GM12878 (cell line): ENCODE data around the gene SEC24C. TPM values are rescaled to one million over a fixed set of nuclear protein-coding genes. Genes with fewer than 3 reads are reported as not detected.

ENCODE experiments used
- BHLHE40 ChIP-seq, 2 experiments: fragments of 450-650 bp in 1 of 2; IDR thresholded peaks; 2 replicates each; pipeline ENCODE4 v1.6.1; 2011 to 2017; ENCODE audit warnings: low read depth in 2 of 2, borderline replicate concordance in 1 of 2, improper control_type of control experiment in 1 of 2, low read length in 1 of 2, mild to moderate bottlenecking in 1 of 2
- IKZF2 ChIP-seq, 2 experiments: fragments of 450-650 bp; IDR thresholded peaks; 2 replicates each; pipeline ENCODE4 v1.6.1; 2017; ENCODE audit warnings: mild to moderate bottlenecking in 2 of 2, moderate library complexity in 2 of 2
- IRF4 ChIP-seq: IDR thresholded peaks from 2 replicates; pipeline ENCODE4 v1.6.1; 2011; ENCODE audit warnings: low read depth, low read length
- MLLT1 ChIP-seq: fragments of 450-650 bp; IDR thresholded peaks from 2 replicates; pipeline ENCODE4 v1.6.1; 2016; ENCODE audit warnings: mild to moderate bottlenecking
- NBN ChIP-seq: fragments of 450-650 bp; IDR thresholded peaks from 2 replicates; pipeline ENCODE4 v1.6.1; 2016
- PAX8 ChIP-seq: fragments of 450-650 bp; IDR thresholded peaks from 2 replicates; pipeline ENCODE4 v1.6.1; 2017; ENCODE audit warnings: mild to moderate bottlenecking, moderate library complexity
- PKNOX1 ChIP-seq: fragments of 450-650 bp; IDR thresholded peaks from 2 replicates; pipeline ENCODE4 v1.6.1; 2016; ENCODE audit warnings: mild to moderate bottlenecking
- PRDM15 ChIP-seq: fragments of 450-650 bp; formaldehyde crosslinking; IDR thresholded peaks from 2 replicates; pipeline ENCODE4 v1.4.0; 2020; ENCODE audit warnings: mild to moderate bottlenecking, moderate library complexity
- SKIL ChIP-seq: fragments of 450-650 bp; IDR thresholded peaks from 2 replicates; pipeline ENCODE4 v1.6.1; 2017; ENCODE audit warnings: mild to moderate bottlenecking, low read depth, inconsistent platforms; ENCODE audit not compliant: poor library complexity, severe bottlenecking
- SPI1 ChIP-seq: IDR thresholded peaks from 2 replicates; pipeline ENCODE4 v1.6.1; 2011; ENCODE audit warnings: low read depth, mild to moderate bottlenecking, low read length, moderate library complexity, borderline replicate concordance; ENCODE audit not compliant: insufficient read depth
- SRF ChIP-seq, 2 experiments: IDR thresholded peaks; 2 replicates each; pipeline ENCODE4 v1.6.1; 2011; ENCODE audit warnings: low read depth in 2 of 2, low read length in 2 of 2, mild to moderate bottlenecking in 1 of 2, moderate library complexity in 1 of 2
- TCF7 ChIP-seq: IDR thresholded peaks from 2 replicates; pipeline ENCODE4 v1.6.1; 2014; ENCODE audit warnings: antibody characterized with exemption, borderline replicate concordance
- WRNIP1 ChIP-seq: IDR thresholded peaks from 2 replicates; pipeline ENCODE4 v1.6.1; 2011; ENCODE audit warnings: low read depth, low read length, improper control_type of control experiment, borderline replicate concordance
- ZBTB40 ChIP-seq: fragments of 450-650 bp; IDR thresholded peaks from 2 replicates; pipeline ENCODE4 v1.6.1; 2016; ENCODE audit warnings: mild to moderate bottlenecking, moderate library complexity, borderline replicate concordance
- ZNF384 ChIP-seq: IDR thresholded peaks from 2 replicates; pipeline ENCODE4 v1.6.1; 2012; ENCODE audit warnings: low read depth, mild to moderate bottlenecking, low read length, improper control_type of control experiment, borderline replicate concordance
- polyA plus RNA-seq, 11 experiments: library from polyadenylated mRNA; depleted of rRNA in 4 of 11; unstranded in 6 of 11; stranded (reverse) in 5 of 11; fragments of >200 nt; fragmentation: Nextera tagmentation in 4 of 11; fragmentation: Illumina TruSeq in 1 of 11; extraction: Ambion mirVana in 4 of 11; extraction: Trizol in 1 of 11; gene quantifications; 1 replicate in 1 of 11; 2 replicates in 10 of 11; pipeline versions ENCODE4 v1.2.1 to v1.2.3, GENCODE V29; 2011 to 2016; ENCODE audit warnings: inconsistent platforms in 2 of 11, missing spikeins in 2 of 11, low read depth in 1 of 11
- total RNA-seq, 4 experiments: library from RNA; depleted of rRNA in 3 of 4; stranded (reverse); fragments of >200 nt in 3 of 4; fragmentation: Illumina TruSeq in 1 of 4; extraction: Trizol in 1 of 4; gene quantifications; 2 replicates each; pipeline versions ENCODE4 v1.2.1 to v1.2.3, GENCODE V29; 2013 to 2021

Gene SEC24C
- total and polyA plus RNA-seq, 10 of the 15 experiments (the other 5 are each of a cell fraction or from before 2014, with no cell fraction given): 12.7 to 117 (median 73.8) TPM

- TF ChIP-seq SKIL: no peak
- TF ChIP-seq ZNF384: peak; percentile 82
- no peak for TF ChIP-seq MLLT1
- TF ChIP-seq IKZF2 (IDR thresholded peaks at IDR 0.05): no peak; a peak in 1 of 4 replicates
- peak; percentile 24; the same call in 1 of the 2 replicates for TF ChIP-seq ZBTB40
- no peak for TF ChIP-seq BHLHE40 (IDR thresholded peaks at IDR 0.05; ENCODE audit: borderline replicate concordance in 1 of 2, low read depth in 2 of 2, low read length in 1 of 2)
- no peak for TF ChIP-seq IRF4
- no peak for TF ChIP-seq PAX8
- no peak for TF ChIP-seq WRNIP1
- no peak for TF ChIP-seq TCF7
- no peak for TF ChIP-seq NBN
- TF ChIP-seq SRF (IDR thresholded peaks at IDR 0.05; ENCODE audit: low read depth in 2 of 2, low read length in 2 of 2): no peak
- no peak for TF ChIP-seq PRDM15
- no peak for TF ChIP-seq PKNOX1
- TF ChIP-seq SPI1: peak; percentile 81
These were observed 19.2 kb downstream of the SEC24C start (continued) for GRCh38 chr10:73763343-73763742.
